ENCODE data around the gene XAF1. TPM values are rescaled to one million over a fixed set of nuclear protein-coding genes. Genes with fewer than 3 reads are reported as not detected.
A peak's percentile ranks its signal among the peaks of the same experiment; 100 is the strongest.
"Not testable (repeated sequence)": the region's sequence is repeated elsewhere in the genome, so short reads cannot be mapped to it uniquely, and the experiment has no call there.

XAF1 gene
- total RNA-seq, 1 donor, result 45.8 TPM

DNA sequence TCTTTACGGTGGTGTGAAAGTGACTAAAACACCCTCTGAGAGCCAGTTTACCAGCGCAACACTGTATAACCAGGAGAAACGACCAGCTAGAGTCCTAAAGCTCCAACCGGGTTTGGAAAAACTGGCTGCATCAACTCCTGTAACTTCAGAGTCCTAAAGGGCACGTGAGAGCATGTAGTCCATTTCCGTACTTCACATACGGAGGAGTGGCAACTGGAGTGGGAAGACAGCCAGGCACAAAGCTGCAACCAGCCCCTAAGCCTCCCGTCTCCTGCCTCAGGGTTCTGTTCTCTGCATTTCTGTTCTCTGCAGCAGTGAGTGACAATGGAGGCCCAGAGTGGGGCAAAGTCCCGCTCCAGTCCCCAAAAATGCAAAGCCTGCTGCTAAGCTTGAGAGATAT is 56.4 kb downstream of the XAF1 start:
- TF ChIP-seq, protein P1, sequence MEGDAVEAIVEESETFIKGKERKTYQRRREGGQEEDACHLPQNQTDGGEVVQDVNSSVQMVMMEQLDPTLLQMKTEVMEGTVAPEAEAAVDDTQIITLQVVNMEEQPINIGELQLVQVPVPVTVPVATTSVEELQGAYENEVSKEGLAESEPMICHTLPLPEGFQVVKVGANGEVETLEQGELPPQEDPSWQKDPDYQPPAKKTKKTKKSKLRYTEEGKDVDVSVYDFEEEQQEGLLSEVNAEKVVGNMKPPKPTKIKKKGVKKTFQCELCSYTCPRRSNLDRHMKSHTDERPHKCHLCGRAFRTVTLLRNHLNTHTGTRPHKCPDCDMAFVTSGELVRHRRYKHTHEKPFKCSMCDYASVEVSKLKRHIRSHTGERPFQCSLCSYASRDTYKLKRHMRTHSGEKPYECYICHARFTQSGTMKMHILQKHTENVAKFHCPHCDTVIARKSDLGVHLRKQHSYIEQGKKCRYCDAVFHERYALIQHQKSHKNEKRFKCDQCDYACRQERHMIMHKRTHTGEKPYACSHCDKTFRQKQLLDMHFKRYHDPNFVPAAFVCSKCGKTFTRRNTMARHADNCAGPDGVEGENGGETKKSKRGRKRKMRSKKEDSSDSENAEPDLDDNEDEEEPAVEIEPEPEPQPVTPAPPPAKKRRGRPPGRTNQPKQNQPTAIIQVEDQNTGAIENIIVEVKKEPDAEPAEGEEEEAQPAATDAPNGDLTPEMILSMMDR (IDR thresholded peaks at IDR 0.05; ENCODE audit: insufficient read depth, low read depth, low read length), result no peak
- DNase-seq (ENCODE audit: low read depth), result no peak
- H3K4me3 ChIP-seq (ENCODE audit: low read depth, low read length), result no peak overlapping the region

DNA sequence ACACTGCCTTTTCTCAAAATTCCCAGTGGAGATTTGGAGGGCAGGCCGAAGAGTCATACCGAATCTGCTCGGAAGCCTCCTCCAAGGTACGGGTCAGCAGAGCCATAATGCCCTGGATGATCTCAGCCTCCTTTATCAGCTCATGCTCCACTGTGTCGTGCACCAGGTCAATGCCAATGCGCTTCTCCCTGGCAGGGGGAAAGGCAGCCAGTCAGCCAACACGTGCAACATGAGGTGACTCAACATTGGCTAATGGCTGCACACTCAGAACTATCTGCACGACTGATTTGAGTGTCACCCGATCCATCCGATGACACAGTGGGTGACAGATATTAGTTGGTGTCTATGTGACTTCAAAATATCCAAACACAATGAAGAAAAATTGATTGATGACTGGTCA is 59.9 kb downstream of the XAF1 start:
- TF ChIP-seq, protein P1 (IDR thresholded peaks at IDR 0.05; ENCODE audit: insufficient read depth, low read depth, low read length), result no peak
- no peak for DNase-seq (ENCODE audit: low read depth)
- H3K4me3 ChIP-seq (ENCODE audit: low read depth, low read length), result no peak overlapping the region

DNA sequence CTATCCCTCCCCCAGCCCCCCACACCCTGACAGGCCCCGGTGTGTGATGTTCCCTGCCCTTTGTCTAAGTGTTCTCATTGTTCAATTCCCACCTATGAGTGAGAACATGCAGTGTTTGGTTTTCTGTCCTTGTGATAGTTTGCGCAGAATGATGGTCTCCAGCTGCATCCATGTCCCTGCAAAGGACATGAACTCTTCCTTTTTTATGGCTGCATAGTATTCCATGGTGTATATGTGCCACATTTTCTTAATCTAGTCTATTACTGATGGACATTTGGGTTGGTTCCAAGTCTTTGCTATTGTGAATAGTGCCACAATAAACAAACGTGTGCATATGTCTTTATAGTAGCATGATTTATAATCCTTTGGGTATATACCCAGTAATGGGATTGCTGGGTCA is 60.5 kb downstream of the XAF1 start:
- not testable (repeated sequence) for H3K4me3 ChIP-seq (ENCODE audit: low read depth, low read length); DNase-seq (ENCODE audit: low read depth)

DNA sequence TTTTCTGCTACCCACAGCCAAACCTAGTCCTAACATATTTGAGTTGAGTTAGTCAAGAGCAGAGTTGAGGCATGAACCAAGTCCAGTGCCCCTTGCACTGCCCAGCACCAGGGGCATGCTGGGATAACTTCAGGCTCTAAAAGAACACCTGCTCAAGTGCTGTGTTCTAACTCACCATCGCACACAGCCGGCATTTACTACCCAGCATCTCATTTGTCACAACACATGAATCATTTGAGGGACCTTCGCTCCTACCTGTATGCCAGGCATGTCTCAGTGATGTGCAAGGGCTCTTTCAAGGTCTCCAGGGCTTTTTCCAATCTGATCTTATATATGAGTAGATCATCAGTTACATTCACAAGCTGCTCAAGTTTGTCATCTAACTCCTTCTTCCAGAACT is 63.1 kb downstream of the XAF1 start:
- TF ChIP-seq, protein P1 (IDR thresholded peaks at IDR 0.05; ENCODE audit: insufficient read depth, low read depth, low read length), result no peak
- DNase-seq (ENCODE audit: low read depth), result no peak
- H3K4me3 ChIP-seq (ENCODE audit: low read depth, low read length), result no peak overlapping the region

DNA sequence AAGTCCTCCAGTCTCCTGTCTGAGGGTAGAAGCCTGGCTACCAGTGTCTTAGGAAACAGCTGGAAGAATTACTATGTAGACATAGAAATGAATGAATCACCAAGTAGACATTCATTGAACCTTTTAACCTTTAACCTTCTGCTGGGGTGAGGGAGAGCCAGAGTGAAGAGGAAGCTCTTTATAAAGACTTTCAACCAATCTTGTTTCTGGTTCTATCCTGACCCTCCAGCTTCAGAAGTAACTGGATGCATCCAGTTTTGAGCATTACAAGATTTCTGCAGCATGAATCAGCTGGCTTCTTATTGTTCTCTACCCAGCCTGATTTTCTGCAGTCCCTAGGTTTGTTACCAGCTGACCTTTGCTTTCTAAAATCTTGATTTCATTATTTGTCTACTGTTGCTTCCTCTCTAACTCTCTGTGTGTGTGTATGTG is 67.2 kb downstream of the XAF1 start:
- TF ChIP-seq, protein P1 (IDR thresholded peaks at IDR 0.05; ENCODE audit: insufficient read depth, low read depth, low read length), result no peak
- H3K4me3 ChIP-seq (ENCODE audit: low read depth, low read length), result no peak overlapping the region
- peak; percentile 71 for DNase-seq (ENCODE audit: low read depth)

Small RNA genes within 50 kb of the gene (small RNA-seq; reads per million reads assigned to genes)
- not detected for gene AC004706.2

Other genes with a start within 250 kb of the XAF1 start
- under 0.01 and 0.64 TPM in 2 replicates for gene PITPNM3, start 199.5 kb upstream of the XAF1 start, total RNA-seq
- 16.1 and 23.3 TPM in 2 replicates for gene KIAA0753, start 115.3 kb upstream of the XAF1 start, total RNA-seq
- 72.2 and 74.3 TPM in 2 replicates for gene TXNDC17, start 115.0 kb upstream of the XAF1 start, total RNA-seq
- gene MED31, start 104.4 kb upstream of the XAF1 start, total RNA-seq, result 10.0 and 14.2 TPM in 2 replicates
- 0.43 and 0.97 TPM in 2 replicates for gene C17orf100, start 104.3 kb upstream of the XAF1 start, total RNA-seq
- gene SLC13A5, start 42.7 kb upstream of the XAF1 start, total RNA-seq, result under 0.01 TPM in 1 of 2 replicates, not detected in the other
- gene FBXO39, start 20.2 kb downstream of the XAF1 start, total RNA-seq, result under 0.01 and 0.32 TPM in 2 replicates
- gene TEKT1, start 75.7 kb downstream of the XAF1 start, total RNA-seq, result not detected in 2 replicates
- gene ALOX12, start 240.0 kb downstream of the XAF1 start, total RNA-seq, result under 0.01 TPM in 1 of 2 replicates, not detected in the other

All from fibroblast of villous mesenchyme (primary cell).